ENCODE measurements around the gene HOXD11.

- TF ChIP-seq CEBPB (IDR thresholded peaks at IDR 0.05) (no peak), EP300 (IDR thresholded peaks at IDR 0.05; ENCODE audit: borderline replicate concordance) (no peak), REST (IDR thresholded peaks at IDR 0.05; ENCODE audit: low read depth) (no peak), USF1 (IDR thresholded peaks at IDR 0.05) (no peak), TAF1 (IDR thresholded peaks at IDR 0.05; ENCODE audit: low read depth) (no peak), TEAD4 (IDR thresholded peaks at IDR 0.05) (no peak)
Observed at GRCh38 chr2:176095421-176095820, 11.7 kb upstream of the HOXD11 start.

Measured in Ishikawa (cell line).